Keratinocyte (primary cell): ENCODE measurements around the gene PNKP. TPM values are rescaled to one million over a fixed set of nuclear protein-coding genes. Genes with fewer than 3 reads are reported as not detected.

Experiments used
- DNase-seq: peaks from one replicate; pipeline ENCODE4 v3.0.0-alpha.2; 2011; ENCODE audit warnings: low read depth, missing footprints, low spot score
- FAIRE-seq: peaks from 2 replicates; lab custom pipeline; 2011; peaks lifted over from hg19 to GRCh38; lab: Jason Lieb, UNC
- H2AFZ ChIP-seq: 2 replicates; pipeline ENCODE4 v1.6.0; 2012; ENCODE audit warnings: low read length, control low read depth, inconsistent platforms; ENCODE audit not compliant: control insufficient read depth
- H3K27ac ChIP-seq: 2 replicates; pipeline ENCODE4 v1.5.1; 2011; ENCODE audit warnings: low read length; ENCODE audit not compliant: control insufficient read depth, insufficient read depth
- H3K27me3 ChIP-seq: 3 replicates; pipeline ENCODE4 v1.6.0; 2011; ENCODE audit warnings: low read length; ENCODE audit not compliant: control insufficient read depth, insufficient read depth; ENCODE audit errors: extremely low read depth
- H3K36me3 ChIP-seq, 2 experiments: 2 replicates in 1 of 2; 3 replicates in 1 of 2; pipeline ENCODE4 v1.5.1; 2011; ENCODE audit warnings: low read length in 2 of 2, mild to moderate bottlenecking in 1 of 2; ENCODE audit not compliant: control insufficient read depth in 2 of 2, insufficient read depth in 2 of 2; ENCODE audit errors: extremely low read depth in 1 of 2
- H3K4me1 ChIP-seq: 3 replicates; pipeline ENCODE4 v1.5.1; 2011; ENCODE audit warnings: low read length; ENCODE audit not compliant: control insufficient read depth, insufficient read depth; ENCODE audit errors: extremely low read depth
- H3K4me2 ChIP-seq: 3 replicates; pipeline ENCODE4 v1.6.0; 2011; ENCODE audit warnings: low read depth, low read length; ENCODE audit not compliant: control insufficient read depth, insufficient read depth; ENCODE audit errors: extremely low read depth
- H3K4me3 ChIP-seq, 3 experiments: fragments of 200-600 bp in 1 of 3; sonication (generic) in 1 of 3; 2 replicates in 2 of 3; 3 replicates in 1 of 3; pipeline ENCODE4 v1.5.1; 2011 to 2016; ENCODE audit warnings: low read length in 3 of 3, mild to moderate bottlenecking in 3 of 3, control low read depth in 2 of 3, inconsistent platforms in 1 of 3, low read depth in 1 of 3, mixed read lengths in 1 of 3, mixed run types in 1 of 3, moderate library complexity in 1 of 3; ENCODE audit not compliant: control insufficient read depth in 2 of 3, insufficient read depth in 2 of 3; ENCODE audit errors: extremely low read depth in 1 of 3
- H3K79me2 ChIP-seq: 2 replicates; pipeline ENCODE4 v1.6.0; 2012; ENCODE audit warnings: low read length; ENCODE audit not compliant: control insufficient read depth, insufficient read depth
- H3K9ac ChIP-seq: 3 replicates; pipeline ENCODE4 v1.6.0; 2011; ENCODE audit warnings: low read length; ENCODE audit not compliant: control insufficient read depth, insufficient read depth; ENCODE audit errors: extremely low read depth
- H3K9me1 ChIP-seq: 3 replicates; pipeline ENCODE4 v1.6.0; 2011; ENCODE audit warnings: low read length; ENCODE audit not compliant: control insufficient read depth, insufficient read depth; ENCODE audit errors: extremely low read depth
- H3K9me3 ChIP-seq: 2 replicates; pipeline ENCODE4 v1.5.1; 2012; ENCODE audit warnings: low read depth, low read length; ENCODE audit not compliant: control insufficient read depth
- H4K20me1 ChIP-seq: 3 replicates; pipeline ENCODE4 v1.6.0; 2011; ENCODE audit warnings: low read length; ENCODE audit not compliant: control insufficient read depth, insufficient read depth; ENCODE audit errors: extremely low read depth
- EZH2 ChIP-seq: IDR thresholded peaks from one replicate; pipeline ENCODE4 v1.6.1; 2012; ENCODE audit warnings: inconsistent platforms, mild to moderate bottlenecking, low read length, moderate library complexity
- dilution Hi-C: fragments of 300-500 bp; cut with MboI; formaldehyde crosslinking; loops from one replicate; pipeline ENCODE4 v1.7.0; 2020; ENCODE audit warnings: low sequenced_read_pairs; ENCODE audit not compliant: extremely low pct_ligation_motif_present
- polyA plus RNA-seq, 5 experiments: library from polyadenylated mRNA; depleted of rRNA in 3 of 5; stranded (reverse) in 3 of 5; stranded (forward) in 1 of 5; unstranded in 1 of 5; fragments of >200 nt; gene quantifications; 1 replicate in 1 of 5; 2 replicates in 3 of 5; 3 replicates in 1 of 5; pipeline versions ENCODE4 v1.2.1 to v1.2.3, GENCODE V29; 2011 to 2012; ENCODE audit warnings: missing spikeins in 2 of 5, low read depth in 1 of 5, low replicate concordance in 1 of 5
- TF ChIP-seq, protein P1 (sequence below), 3 experiments: IDR thresholded peaks in 1 of 3; conservative IDR thresholded peaks in 1 of 3; optimal IDR thresholded peaks in 1 of 3; 2 replicates in 2 of 3; 3 replicates in 1 of 3; pipeline versions ENCODE3 to v1.5.1; 2011; ENCODE audit warnings: low read length in 3 of 3, mild to moderate bottlenecking in 3 of 3, moderate library complexity in 2 of 3, control low read depth in 1 of 3, inconsistent platforms in 1 of 3; ENCODE audit not compliant: insufficient read depth in 2 of 3; ENCODE audit errors: extremely low read depth in 1 of 3

Gene PNKP
- polyA plus RNA-seq, 1 donor (not counting 4 experiments of a cell fraction or from before 2014, with no cell fraction given), result 19.3 TPM

DNA sequence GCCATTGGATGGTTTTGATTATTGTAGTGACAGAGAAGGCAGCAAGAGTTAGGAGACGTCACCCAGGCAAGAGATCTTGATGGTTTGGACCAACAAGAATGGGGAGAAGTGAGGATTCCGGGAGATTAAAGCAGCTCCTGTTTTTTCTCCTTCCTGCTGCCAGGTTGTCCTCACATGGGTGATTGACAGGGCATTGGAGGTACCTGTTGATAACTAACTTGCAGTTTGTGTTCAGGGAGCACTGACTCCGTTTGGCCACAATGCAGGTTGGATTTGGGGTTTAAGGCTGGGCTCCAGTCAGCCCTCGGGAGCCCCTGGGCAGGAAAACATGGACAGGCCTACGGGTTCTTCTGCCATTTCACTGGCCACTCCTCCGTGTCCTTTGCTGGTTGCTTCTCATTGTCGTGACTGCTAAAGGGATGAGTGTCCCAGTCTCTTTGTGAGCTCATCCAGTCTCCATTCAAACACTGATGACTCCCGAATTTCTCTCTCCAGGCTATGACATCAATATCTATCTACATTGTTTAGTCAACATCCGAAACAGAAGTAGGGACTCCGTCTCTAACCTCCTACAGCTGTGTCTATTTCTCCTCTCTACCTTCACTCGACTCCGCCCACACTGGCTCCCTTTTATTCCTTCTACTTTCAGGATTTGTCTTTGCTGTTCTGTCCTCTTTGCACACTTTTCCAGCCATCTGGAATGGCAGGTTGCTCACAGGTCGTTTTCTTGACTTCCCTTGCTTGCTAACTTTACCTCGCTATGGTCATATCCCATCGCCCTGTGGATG is 17.7 kb downstream of the PNKP start:
- H3K9ac ChIP-seq, result peak overlapping the region; percentile 94
- dilution Hi-C loops, result no loop called here
- peaks cover 26% of the 10 kb centered on the region for H3K4me1 ChIP-seq
- FAIRE-seq, result no peak
- H3K9me3 ChIP-seq, result no peaks in the 10 kb centered on the region
- H3K27me3 ChIP-seq, result no peaks in the 10 kb centered on the region
- H3K4me3 ChIP-seq, result peak overlapping the region in 1 of 3 experiments; percentile 88
- H2AFZ ChIP-seq, result no peak overlapping the region
- H3K79me2 ChIP-seq, result peaks cover 22% of the 10 kb centered on the region
- H3K36me3 ChIP-seq, result no peaks in the 10 kb centered on the region
- peaks cover 5% of the 10 kb centered on the region for H4K20me1 ChIP-seq
- TF ChIP-seq, protein P1, sequence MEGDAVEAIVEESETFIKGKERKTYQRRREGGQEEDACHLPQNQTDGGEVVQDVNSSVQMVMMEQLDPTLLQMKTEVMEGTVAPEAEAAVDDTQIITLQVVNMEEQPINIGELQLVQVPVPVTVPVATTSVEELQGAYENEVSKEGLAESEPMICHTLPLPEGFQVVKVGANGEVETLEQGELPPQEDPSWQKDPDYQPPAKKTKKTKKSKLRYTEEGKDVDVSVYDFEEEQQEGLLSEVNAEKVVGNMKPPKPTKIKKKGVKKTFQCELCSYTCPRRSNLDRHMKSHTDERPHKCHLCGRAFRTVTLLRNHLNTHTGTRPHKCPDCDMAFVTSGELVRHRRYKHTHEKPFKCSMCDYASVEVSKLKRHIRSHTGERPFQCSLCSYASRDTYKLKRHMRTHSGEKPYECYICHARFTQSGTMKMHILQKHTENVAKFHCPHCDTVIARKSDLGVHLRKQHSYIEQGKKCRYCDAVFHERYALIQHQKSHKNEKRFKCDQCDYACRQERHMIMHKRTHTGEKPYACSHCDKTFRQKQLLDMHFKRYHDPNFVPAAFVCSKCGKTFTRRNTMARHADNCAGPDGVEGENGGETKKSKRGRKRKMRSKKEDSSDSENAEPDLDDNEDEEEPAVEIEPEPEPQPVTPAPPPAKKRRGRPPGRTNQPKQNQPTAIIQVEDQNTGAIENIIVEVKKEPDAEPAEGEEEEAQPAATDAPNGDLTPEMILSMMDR (optimal IDR thresholded peaks at IDR 0.05 in 1 of 3, IDR thresholded peaks at IDR 0.05 in 1 of 3, conservative IDR thresholded peaks at IDR 0.05 in 1 of 3; ENCODE audit: extremely low read depth in 1 of 3, insufficient read depth in 2 of 3, low read length in 3 of 3), result no peak
- no peak for TF ChIP-seq EZH2
- no peak for DNase-seq
- no peaks in the 10 kb centered on the region for H3K9me1 ChIP-seq
- H3K27ac ChIP-seq, result no peak overlapping the region
- peak overlapping the region; percentile 92 for H3K4me2 ChIP-seq

DNA sequence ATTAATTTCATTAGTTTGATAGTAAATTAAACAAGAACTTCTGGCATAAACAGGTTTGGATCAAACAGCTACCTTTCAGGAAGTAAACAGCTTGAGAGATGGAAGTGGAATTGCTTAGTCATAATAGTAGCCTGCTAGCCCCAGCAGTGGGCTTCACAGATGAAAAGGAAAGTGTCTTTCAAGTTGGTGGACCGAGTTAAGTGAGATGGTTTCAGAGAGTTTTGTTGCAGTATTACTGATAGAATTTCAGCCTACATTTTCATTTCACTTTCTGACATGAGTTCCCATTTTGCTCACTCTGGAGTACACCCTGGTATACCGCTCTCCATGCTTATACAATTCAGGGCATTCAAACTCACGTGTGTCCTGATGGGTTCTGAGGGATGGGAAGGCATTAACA is 18.4 kb downstream of the PNKP start:
- Histone ChIP-seq H3K9me3 (no peaks in the 10 kb centered on the region), H2AFZ (no peak overlapping the region), H3K4me3 (no peak overlapping the region), H3K9ac (no peak overlapping the region), H3K4me2 (no peak overlapping the region), H3K27me3 (no peaks in the 10 kb centered on the region), H3K9me1 (no peaks in the 10 kb centered on the region), H3K4me1 (peaks cover 26% of the 10 kb centered on the region), H3K27ac (no peak overlapping the region), H4K20me1 (peaks cover 5% of the 10 kb centered on the region), H3K79me2 (peaks cover 15% of the 10 kb centered on the region), H3K36me3 (no peaks in the 10 kb centered on the region)
- TF ChIP-seq, protein P1 (optimal IDR thresholded peaks at IDR 0.05 in 1 of 3, IDR thresholded peaks at IDR 0.05 in 1 of 3, conservative IDR thresholded peaks at IDR 0.05 in 1 of 3; ENCODE audit: extremely low read depth in 1 of 3, insufficient read depth in 2 of 3, low read length in 3 of 3), result no peak
- no peak for TF ChIP-seq EZH2
- dilution Hi-C loops, result no loop called here
- DNase-seq (no peak), FAIRE-seq (no peak)
